ENCODE measurements around the gene BTBD10. TPM values are rescaled to one million over a fixed set of nuclear protein-coding genes. Genes with fewer than 3 reads are reported as not detected.

Gene BTBD10
- total and polyA plus RNA-seq, 5 donors from 2014 or later: 12.9 to 18.9 (median 13.5) TPM

- Histone ChIP-seq H3K27ac (ENCODE audit: insufficient read depth, low read length, poor library complexity, severe bottlenecking) (peak overlapping the region; percentile 35), H3K27me3 (ENCODE audit: control insufficient read depth, insufficient read depth, low read length) (no peaks in the 10 kb centered on the region), H3K4me3 (ENCODE audit: low read depth, low read length) (peak overlapping the region; percentile 55), H3K9me3 (ENCODE audit: control insufficient read depth in 2 of 2, low read length in 2 of 2) (no peaks in the 10 kb centered on the region), H3K4me1 (ENCODE audit: control insufficient read depth, insufficient read depth, low read length, poor library complexity, severe bottlenecking) (peaks cover 49% of the 10 kb centered on the region), H3K36me3 (ENCODE audit: control insufficient read depth, insufficient read depth, low read length) (peaks cover 14% of the 10 kb centered on the region)
- Mint-ChIP-seq H3K4me1 (peaks cover 32 to 83% (median 48%) of the 10 kb centered on the region in 4 donors), H3K4me3 (peak overlapping the region; percentile 30 to 73 (median 49)), H3K9me3 (no peaks in the 10 kb centered on the region), H3K27ac (peak overlapping the region; percentile 57 to 89 (median 84)), H3K36me3 (peaks cover 7% of the 10 kb centered on the region), H3K27me3 (no peaks in the 10 kb centered on the region)
- DNase-seq: peak in 1 of 3 donors; percentile 61
- ATAC-seq (ENCODE audit: low read depth in 2 of 2): peak in 1 of 2 donors; percentile 6
Observed at GRCh38 chr11:13338019-13338426, 125.0 kb downstream of the BTBD10 start.

Other genes starting within 250 kb of the BTBD10 start
- 104 TPM for gene BMAL1, start 185.4 kb downstream of the BTBD10 start, total RNA-seq
- gene BMAL1, start 185.4 kb downstream of the BTBD10 start, polyA plus RNA-seq: 10 to 100 TPM; 16.3 to 21.3 (median 19.4) TPM
- gene PTH, start 32.8 kb upstream of the BTBD10 start, total RNA-seq: not detected
- not detected for gene PTH, start 32.8 kb upstream of the BTBD10 start, polyA plus RNA-seq
- 41.0 TPM for gene FAR1, start 205.4 kb upstream of the BTBD10 start, total RNA-seq
- 10 to 100 TPM in 1 of 4 donors, 1 to 10 TPM in 3; 7.8 to 11.4 (median 9.5) TPM for gene FAR1, start 205.4 kb upstream of the BTBD10 start, polyA plus RNA-seq

All from CD4-positive, CD25-positive, alpha-beta regulatory T cell (primary cell).